Measurements from ENCODE around the gene FAP.

Gene FAP, protein sequence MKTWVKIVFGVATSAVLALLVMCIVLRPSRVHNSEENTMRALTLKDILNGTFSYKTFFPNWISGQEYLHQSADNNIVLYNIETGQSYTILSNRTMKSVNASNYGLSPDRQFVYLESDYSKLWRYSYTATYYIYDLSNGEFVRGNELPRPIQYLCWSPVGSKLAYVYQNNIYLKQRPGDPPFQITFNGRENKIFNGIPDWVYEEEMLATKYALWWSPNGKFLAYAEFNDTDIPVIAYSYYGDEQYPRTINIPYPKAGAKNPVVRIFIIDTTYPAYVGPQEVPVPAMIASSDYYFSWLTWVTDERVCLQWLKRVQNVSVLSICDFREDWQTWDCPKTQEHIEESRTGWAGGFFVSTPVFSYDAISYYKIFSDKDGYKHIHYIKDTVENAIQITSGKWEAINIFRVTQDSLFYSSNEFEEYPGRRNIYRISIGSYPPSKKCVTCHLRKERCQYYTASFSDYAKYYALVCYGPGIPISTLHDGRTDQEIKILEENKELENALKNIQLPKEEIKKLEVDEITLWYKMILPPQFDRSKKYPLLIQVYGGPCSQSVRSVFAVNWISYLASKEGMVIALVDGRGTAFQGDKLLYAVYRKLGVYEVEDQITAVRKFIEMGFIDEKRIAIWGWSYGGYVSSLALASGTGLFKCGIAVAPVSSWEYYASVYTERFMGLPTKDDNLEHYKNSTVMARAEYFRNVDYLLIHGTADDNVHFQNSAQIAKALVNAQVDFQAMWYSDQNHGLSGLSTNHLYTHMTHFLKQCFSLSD

GRCh38 chr2:162243294-162243693 is at the start of gene FAP:
Gene FAP (minus strand): TSS chr2:162243445. CDS start chr2:162243327, 118 bp downstream.
- FAIRE-seq (no peak), DNase-seq (ENCODE audit: extremely low spot score, insufficient read length, low read depth) (no peak)

GRCh38 chr2:162291748-162292147 is 48.5 kb upstream of the FAP start:
- FAIRE-seq, result no peak
- DNase-seq (ENCODE audit: extremely low spot score, insufficient read length, low read depth), result no peak

DNA sequence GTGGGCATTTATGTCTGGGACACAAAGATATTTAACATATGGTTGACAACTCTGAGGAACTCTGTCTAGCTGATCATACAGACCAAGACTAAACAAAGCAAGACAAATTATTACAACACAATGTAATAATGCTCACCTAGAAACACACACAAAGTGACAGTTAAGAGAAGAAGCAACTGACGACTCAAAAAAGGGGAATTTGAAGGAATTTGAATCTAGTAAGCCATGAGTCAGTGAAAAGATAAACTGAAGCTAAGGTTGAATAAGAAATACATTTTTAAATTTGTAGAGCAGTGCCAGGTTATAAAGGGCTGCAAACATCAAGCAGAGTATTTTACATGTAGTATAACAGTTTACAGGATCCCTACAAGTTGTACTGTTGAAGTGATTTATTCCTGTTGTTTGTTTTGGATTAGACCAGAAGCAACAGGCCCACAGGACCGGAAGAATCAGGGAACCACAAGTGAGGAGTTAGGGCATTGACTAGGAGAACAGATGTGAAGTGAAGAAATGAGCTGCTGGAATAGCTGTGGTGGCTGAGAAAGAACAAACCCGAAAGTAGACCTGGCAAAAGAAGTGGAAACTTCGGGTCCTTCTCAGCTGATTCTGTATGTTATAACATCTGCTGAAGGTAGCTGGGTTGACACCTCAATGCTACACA is 39.6 kb upstream of the FAP start:
- DNase-seq (ENCODE audit: extremely low spot score, insufficient read length, low read depth) (no peak), FAIRE-seq (no peak)

- FAIRE-seq, result no peak
Observed at GRCh38 chr2:162280654-162281053, 37.4 kb upstream of the FAP start.

DNA sequence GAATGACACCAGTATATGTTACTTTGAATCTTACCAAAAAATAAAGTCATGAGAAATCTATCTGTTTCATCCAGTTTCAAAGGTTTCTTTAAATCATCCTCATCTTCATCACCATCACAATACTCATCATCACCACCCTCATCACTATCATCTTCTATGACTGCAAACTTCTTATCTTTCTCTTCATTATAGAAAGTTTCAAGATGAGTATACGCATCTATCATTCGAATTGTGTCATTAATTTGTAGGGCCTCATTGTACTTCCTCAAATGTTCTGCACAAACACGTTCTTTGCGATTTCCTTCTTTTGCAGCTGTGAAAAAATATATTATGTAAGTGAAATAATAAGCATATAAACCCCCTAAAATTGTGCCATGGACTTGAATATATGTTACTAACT is 34.1 kb upstream of the FAP start:
- FAIRE-seq (no peak), DNase-seq (ENCODE audit: extremely low spot score, insufficient read length, low read depth) (no peak)

More at GRCh38 chr2:162280654-162281053, 37.4 kb upstream of the FAP start:
- DNase-seq (ENCODE audit: extremely low spot score, insufficient read length, low read depth), result no peak

DNA sequence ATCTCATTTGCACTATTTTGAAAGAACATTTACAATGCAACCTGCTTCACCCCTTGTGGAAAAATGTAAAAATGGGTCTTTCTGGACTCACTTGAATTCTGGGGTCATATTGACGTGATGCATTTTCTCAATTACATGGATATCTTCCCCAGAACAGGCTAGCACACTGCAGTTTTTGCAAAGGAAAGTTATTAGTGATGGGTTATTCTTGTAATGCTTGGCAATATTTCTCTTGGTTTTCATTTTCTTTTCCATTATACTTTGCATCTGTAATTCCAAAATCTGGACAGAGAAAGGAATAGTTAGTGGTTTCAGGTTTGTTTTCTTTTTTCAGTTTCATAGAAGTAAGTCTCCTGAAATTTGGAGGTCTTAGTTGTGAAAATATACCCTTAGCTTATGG is 24.8 kb upstream of the FAP start:
- DNase-seq (ENCODE audit: extremely low spot score, insufficient read length, low read depth) (no peak), FAIRE-seq (no peak)

- DNase-seq (ENCODE audit: extremely low spot score, insufficient read length, low read depth) (no peak), FAIRE-seq (no peak)
Observed at GRCh38 chr2:162267496-162267895, 24.3 kb upstream of the FAP start.

- DNase-seq (ENCODE audit: extremely low spot score, insufficient read length, low read depth) (no peak), FAIRE-seq (no peak)
Observed at GRCh38 chr2:162266460-162266760, 23.2 kb upstream of the FAP start.

GRCh38 chr2:162265666-162266459 is 22.6 kb upstream of the FAP start:
- DNase-seq (ENCODE audit: extremely low spot score, insufficient read length, low read depth) (no peak), FAIRE-seq (no peak)

GRCh38 chr2:162261032-162261945 is 18.0 kb upstream of the FAP start:
- FAIRE-seq, result peak; percentile 12
- no peak for DNase-seq (ENCODE audit: extremely low spot score, insufficient read length, low read depth)

DNA sequence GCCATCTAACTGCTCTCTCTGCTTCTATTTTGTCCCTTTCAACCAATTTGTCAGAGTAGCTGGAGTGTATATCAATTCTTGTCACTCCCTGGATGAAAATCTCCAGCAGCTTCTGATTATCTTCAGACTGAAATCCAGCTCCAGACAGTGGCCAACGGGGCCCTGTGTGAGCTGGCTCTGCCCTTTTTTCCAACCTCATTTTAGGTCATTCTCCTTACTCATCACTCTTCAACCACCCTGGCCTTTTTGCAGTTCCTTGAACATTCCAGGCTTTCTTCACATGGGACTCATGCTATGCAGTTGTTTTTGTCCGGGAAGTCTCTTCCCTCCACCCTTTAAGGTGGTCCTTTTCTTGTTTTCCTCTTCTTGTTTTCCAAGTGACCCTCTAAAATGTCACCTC is 15.4 kb upstream of the FAP start:
- FAIRE-seq (no peak), DNase-seq (ENCODE audit: extremely low spot score, insufficient read length, low read depth) (no peak)

DNA sequence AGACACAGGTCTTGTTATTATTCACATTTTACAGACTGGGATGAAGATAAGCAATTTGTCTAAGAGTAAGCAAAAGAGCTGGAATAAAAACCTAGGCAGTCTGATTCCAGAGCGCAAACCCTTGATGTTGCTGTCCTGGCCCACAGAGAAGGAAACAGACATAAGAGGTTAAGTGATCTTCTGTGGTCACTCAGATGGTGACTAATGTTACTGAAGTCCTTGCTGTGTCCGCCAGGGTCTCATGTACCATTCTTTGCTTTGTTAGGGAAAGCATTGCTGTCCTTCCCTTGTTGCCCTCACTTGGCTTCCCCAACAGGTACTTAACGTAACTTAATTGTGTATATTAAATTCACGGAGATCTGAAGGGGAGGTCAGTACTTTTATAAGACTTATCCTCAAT is 14.9 kb upstream of the FAP start:
- no peak for DNase-seq (ENCODE audit: extremely low spot score, insufficient read length, low read depth)
- FAIRE-seq, result no peak

DNA sequence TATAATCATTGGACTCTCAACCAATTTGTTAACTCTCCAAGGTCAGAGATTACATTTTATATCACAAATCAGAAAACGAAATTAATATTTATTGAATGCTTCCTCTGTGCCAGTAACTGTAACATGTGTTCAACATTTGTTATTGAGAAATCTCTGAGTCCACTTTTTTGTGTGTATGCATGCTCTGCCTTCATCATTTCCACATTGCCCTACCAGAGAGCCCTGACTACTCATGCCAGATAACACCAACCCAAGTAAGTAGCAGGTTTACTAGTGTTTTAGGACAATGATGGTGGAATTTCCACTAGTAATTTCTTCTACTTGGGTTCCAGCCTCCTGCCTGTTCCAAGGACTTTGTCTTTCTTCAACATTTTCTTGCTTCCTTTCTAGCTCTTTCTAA is 14.2 kb upstream of the FAP start:
- DNase-seq (ENCODE audit: extremely low spot score, insufficient read length, low read depth), result no peak

GRCh38 chr2:162256591-162256991 is 13.3 kb upstream of the FAP start:
- FAIRE-seq, result no peak
- DNase-seq (ENCODE audit: extremely low spot score, insufficient read length, low read depth), result no peak

More for the DNA sequence above, 14.2 kb upstream of the FAP start:
- FAIRE-seq, result no peak

DNA sequence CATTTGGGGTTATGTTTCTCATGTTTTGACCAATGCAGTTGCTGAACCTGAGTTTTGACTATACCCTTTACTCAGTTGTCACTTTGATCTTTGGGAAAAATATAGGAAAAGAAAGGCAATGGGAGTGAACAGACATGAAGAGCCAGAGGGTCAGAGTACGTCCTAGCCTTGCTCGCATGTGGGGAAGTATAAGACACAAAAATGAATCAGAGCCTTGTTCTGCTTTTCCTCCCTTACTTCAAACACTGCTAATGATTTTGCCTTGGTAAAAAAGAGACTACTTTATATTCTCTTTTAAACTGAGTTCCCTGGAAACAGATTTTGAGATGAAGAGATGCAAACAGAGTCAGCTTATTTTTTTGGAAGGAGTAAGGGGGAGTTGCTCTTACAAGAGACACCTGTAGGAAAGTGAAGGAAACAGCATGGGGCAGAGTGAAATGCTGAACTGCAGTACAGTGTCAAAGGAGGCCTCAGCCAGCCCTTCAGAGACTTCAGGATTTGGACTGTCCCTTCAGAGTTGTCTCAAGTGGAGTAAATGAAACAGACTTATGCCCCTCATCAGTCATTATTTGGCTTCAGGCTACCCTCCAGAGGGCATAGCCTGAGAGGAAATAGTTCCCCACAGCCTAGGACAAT is 11.1 kb upstream of the FAP start:
- DNase-seq (ENCODE audit: extremely low spot score, insufficient read length, low read depth), result no peak
- FAIRE-seq, result no peak

GRCh38 chr2:162253435-162253834 is 10.2 kb upstream of the FAP start:
- FAIRE-seq (no peak), DNase-seq (ENCODE audit: extremely low spot score, insufficient read length, low read depth) (no peak)

DNA sequence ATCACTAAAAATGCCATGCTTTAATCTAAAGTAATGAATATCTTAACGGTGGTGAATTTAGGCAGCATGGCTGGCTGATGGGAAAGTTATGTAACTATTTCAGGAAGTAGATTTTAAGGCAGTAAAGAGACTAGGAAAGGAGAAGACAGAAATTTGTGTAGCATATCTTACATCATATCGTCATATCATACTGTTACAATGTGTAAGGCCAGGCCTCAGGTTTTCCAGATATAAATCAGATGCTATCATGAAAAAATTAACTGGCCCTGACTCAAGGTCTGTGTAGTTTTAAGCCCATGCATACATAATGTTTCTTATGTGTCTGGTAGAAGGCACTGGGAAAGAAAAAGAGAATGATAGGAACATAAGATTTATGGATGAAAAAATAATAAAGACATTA is 8.9 kb upstream of the FAP start:
- FAIRE-seq, result no peak
- DNase-seq (ENCODE audit: extremely low spot score, insufficient read length, low read depth), result no peak

- DNase-seq (ENCODE audit: extremely low spot score, insufficient read length, low read depth) (no peak), FAIRE-seq (no peak)
Observed at GRCh38 chr2:162245781-162246180, 2.5 kb upstream of the FAP start.

- FAIRE-seq (no peak), DNase-seq (ENCODE audit: extremely low spot score, insufficient read length, low read depth) (no peak)
Observed at GRCh38 chr2:162245061-162245460, 1.8 kb upstream of the FAP start.
